ENCODE measurements around the gene BSN. TPM values are rescaled to one million over a fixed set of nuclear protein-coding genes. Genes with fewer than 3 reads are reported as not detected.

Gene BSN
- total RNA-seq, 1 donor from 2014 or later, result 0.92 TPM

DNA sequence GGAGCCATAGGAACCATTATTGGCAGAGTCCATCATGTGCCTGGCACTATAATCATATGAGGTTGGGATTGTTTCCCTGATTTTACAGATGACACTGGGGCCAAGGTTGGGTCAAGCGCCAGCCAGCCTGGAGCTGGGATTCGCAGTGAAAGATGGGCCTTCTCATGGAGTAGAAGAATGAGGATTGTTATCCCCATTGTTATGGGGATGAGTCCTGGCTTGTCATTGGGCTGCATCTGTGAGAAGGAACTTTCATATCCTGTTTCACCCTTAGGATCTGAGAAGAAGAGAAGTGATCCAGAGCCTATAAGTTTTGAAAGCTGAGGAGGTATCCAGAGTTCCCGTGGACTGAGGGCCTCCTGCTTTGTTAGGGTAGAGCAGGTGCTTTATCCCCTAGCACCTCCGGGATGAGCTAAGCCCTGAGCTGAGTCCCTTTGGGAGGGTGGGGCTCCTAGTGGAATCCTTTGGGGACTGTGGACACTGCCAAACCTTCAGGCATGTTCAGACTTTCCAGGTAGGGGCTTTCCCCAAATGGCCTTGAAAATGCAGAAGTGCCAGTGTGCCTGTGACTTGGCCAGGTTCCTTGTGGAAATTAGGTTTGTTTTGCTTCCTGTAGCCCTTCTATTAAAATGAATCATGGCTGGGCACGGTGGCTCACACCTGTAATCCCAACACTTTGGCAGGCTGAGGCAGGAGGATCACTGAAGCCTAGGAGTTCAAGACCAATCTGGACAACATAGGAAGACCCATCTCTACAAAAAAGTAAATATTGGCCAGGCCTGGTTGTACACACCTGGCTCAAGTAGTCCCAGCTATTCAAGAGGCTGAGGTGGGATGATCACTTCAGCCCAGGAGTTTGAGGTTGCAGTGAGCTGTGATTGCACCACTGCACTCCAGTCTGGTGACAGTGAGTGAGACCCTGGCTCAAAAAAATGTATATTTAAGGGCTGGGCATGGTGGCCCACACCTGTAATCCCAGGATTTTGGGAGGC lies 30.2 kb upstream of the BSN start:
- Histone ChIP-seq H3K27me3 (ENCODE audit: control insufficient read depth, insufficient read depth, low read length) (no peaks in the 10 kb centered on the region), H3K4me3 (ENCODE audit: low read depth, low read length) (no peak overlapping the region), H3K36me3 (ENCODE audit: control insufficient read depth, insufficient read depth, low read length) (no peaks in the 10 kb centered on the region)
- TF ChIP-seq, protein P1, sequence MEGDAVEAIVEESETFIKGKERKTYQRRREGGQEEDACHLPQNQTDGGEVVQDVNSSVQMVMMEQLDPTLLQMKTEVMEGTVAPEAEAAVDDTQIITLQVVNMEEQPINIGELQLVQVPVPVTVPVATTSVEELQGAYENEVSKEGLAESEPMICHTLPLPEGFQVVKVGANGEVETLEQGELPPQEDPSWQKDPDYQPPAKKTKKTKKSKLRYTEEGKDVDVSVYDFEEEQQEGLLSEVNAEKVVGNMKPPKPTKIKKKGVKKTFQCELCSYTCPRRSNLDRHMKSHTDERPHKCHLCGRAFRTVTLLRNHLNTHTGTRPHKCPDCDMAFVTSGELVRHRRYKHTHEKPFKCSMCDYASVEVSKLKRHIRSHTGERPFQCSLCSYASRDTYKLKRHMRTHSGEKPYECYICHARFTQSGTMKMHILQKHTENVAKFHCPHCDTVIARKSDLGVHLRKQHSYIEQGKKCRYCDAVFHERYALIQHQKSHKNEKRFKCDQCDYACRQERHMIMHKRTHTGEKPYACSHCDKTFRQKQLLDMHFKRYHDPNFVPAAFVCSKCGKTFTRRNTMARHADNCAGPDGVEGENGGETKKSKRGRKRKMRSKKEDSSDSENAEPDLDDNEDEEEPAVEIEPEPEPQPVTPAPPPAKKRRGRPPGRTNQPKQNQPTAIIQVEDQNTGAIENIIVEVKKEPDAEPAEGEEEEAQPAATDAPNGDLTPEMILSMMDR (IDR thresholded peaks at IDR 0.05; ENCODE audit: insufficient read depth, low read length, poor library complexity, severe bottlenecking), result no peak
- no peak for DNase-seq (ENCODE audit: low read depth)

GRCh38 chr3:49529567-49529966 lies 24.7 kb upstream of the BSN start:
- TF ChIP-seq, protein P1 (IDR thresholded peaks at IDR 0.05; ENCODE audit: insufficient read depth, low read length, poor library complexity, severe bottlenecking), result no peak
- Histone ChIP-seq H3K36me3 (ENCODE audit: control insufficient read depth, insufficient read depth, low read length) (peaks cover 2% of the 10 kb centered on the region), H3K4me3 (ENCODE audit: low read depth, low read length) (no peak overlapping the region), H3K27me3 (ENCODE audit: control insufficient read depth, insufficient read depth, low read length) (no peaks in the 10 kb centered on the region)
- no peak for DNase-seq (ENCODE audit: low read depth)

DNA sequence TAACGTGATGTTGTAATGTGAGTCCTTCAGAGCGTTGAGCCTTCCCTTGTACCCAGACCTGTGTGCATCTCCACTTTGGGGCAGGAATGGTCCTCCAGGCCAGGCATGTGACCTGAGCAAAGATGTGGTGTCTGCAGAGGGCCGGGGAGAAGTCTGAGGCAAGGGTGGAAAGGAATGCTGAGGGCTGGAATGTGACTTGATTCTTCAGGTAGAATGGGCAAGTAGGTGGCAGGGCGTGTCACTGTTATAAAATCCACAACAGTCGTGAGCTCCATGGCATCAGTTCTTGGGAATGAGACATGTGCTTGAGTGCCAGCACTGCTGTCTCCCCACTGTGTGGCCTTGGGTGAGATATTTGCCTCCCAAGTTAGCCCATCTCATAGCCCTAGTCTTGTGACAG lies 24.0 kb upstream of the BSN start:
- Histone ChIP-seq H3K4me3 (ENCODE audit: low read depth, low read length) (no peak overlapping the region), H3K27me3 (ENCODE audit: control insufficient read depth, insufficient read depth, low read length) (no peaks in the 10 kb centered on the region), H3K36me3 (ENCODE audit: control insufficient read depth, insufficient read depth, low read length) (peaks cover 2% of the 10 kb centered on the region)
- TF ChIP-seq, protein P1 (IDR thresholded peaks at IDR 0.05; ENCODE audit: insufficient read depth, low read length, poor library complexity, severe bottlenecking), result no peak
- DNase-seq (ENCODE audit: low read depth), result no peak

DNA sequence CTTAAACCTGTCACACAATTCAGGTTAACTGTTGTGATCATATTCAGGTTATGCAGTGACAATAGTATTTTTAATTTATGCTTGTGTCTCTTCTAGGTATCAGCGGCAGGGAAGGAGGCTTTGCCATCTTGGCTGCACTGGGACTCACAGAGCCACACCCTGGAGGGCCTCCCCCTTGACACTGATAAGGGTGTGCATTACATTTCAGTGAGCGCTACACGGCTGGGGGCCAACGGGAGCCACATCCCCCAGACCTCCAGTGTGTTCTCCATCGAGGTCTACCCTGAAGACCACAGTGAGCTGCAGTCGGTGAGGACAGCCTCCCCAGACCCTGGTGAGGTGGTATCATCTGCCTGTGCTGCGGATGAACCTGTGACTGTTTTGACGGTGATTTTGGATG lies 23.6 kb upstream of the BSN start:
- TF ChIP-seq, protein P1 (IDR thresholded peaks at IDR 0.05; ENCODE audit: insufficient read depth, low read length, poor library complexity, severe bottlenecking), result no peak
- H3K36me3 ChIP-seq (ENCODE audit: control insufficient read depth, insufficient read depth, low read length), result peaks cover 2% of the 10 kb centered on the region
- no peaks in the 10 kb centered on the region for H3K27me3 ChIP-seq (ENCODE audit: control insufficient read depth, insufficient read depth, low read length)
- no peak for DNase-seq (ENCODE audit: low read depth)
- no peak overlapping the region for H3K4me3 ChIP-seq (ENCODE audit: low read depth, low read length)

- no peak for DNase-seq (ENCODE audit: low read depth)
- TF ChIP-seq, protein P1 (IDR thresholded peaks at IDR 0.05; ENCODE audit: insufficient read depth, low read length, poor library complexity, severe bottlenecking), result no peak
- H3K36me3 ChIP-seq (ENCODE audit: control insufficient read depth, insufficient read depth, low read length), result peaks cover 2% of the 10 kb centered on the region
- no peaks in the 10 kb centered on the region for H3K27me3 ChIP-seq (ENCODE audit: control insufficient read depth, insufficient read depth, low read length)
- H3K4me3 ChIP-seq (ENCODE audit: low read depth, low read length), result no peak overlapping the region
These were observed 23.1 kb upstream of the BSN start for GRCh38 chr3:49531218-49531617.

Data from kidney epithelial cell (primary cell).